Osteoblast (primary cell): ENCODE data around the gene ZNF772. TPM values are rescaled to one million over a fixed set of nuclear protein-coding genes. Genes with fewer than 3 reads are reported as not detected.

Experiments
- DNase-seq: peaks from one replicate; pipeline ENCODE4 v3.0.0; 2011; ENCODE audit warnings: low spot score, mixed read lengths; ENCODE audit not compliant: insufficient read length; ENCODE audit errors: missing footprints
- H2AFZ ChIP-seq: 2 replicates; pipeline ENCODE4 v1.6.0; 2011; ENCODE audit warnings: mild to moderate bottlenecking, low read length
- H3K27ac ChIP-seq: 2 replicates; pipeline ENCODE4 v1.5.1; 2011; ENCODE audit warnings: mild to moderate bottlenecking, low read depth, low read length, moderate library complexity
- H3K27me3 ChIP-seq: 2 replicates; pipeline ENCODE4 v1.6.0; 2012; ENCODE audit warnings: mild to moderate bottlenecking, control low read depth, inconsistent platforms, low read length, moderate library complexity; ENCODE audit not compliant: insufficient read depth
- H3K36me3 ChIP-seq: 2 replicates; pipeline ENCODE4 v1.5.1; 2011; ENCODE audit warnings: mild to moderate bottlenecking, low read length, control low read depth, moderate library complexity; ENCODE audit not compliant: insufficient read depth
- H3K4me1 ChIP-seq: 2 replicates; pipeline ENCODE4 v1.5.1; 2011; ENCODE audit warnings: mild to moderate bottlenecking, low read length, control low read depth, moderate library complexity; ENCODE audit not compliant: insufficient read depth
- H3K4me2 ChIP-seq: 2 replicates; pipeline ENCODE4 v1.6.0; 2011; ENCODE audit warnings: mild to moderate bottlenecking, low read length; ENCODE audit not compliant: insufficient read depth
- H3K4me3 ChIP-seq: fragments of 200-600 bp; sonication (generic); 3 replicates; pipeline ENCODE4 v1.5.1; 2012; ENCODE audit warnings: mild to moderate bottlenecking, low read length, inconsistent platforms; ENCODE audit not compliant: insufficient read depth
- H3K79me2 ChIP-seq: 2 replicates; pipeline ENCODE4 v1.6.0; 2012; ENCODE audit warnings: mild to moderate bottlenecking, low read length, control low read depth, inconsistent platforms; ENCODE audit not compliant: insufficient read depth
- H3K9me3 ChIP-seq: 2 replicates; pipeline ENCODE4 v1.5.1; 2011; ENCODE audit warnings: low read depth, low read length, control low read depth
- H4K20me1 ChIP-seq: 2 replicates; pipeline ENCODE4 v1.6.0; 2012; ENCODE audit warnings: mild to moderate bottlenecking, low read length, control low read depth; ENCODE audit not compliant: insufficient read depth
- small RNA-seq: library from RNA; depleted of rRNA; stranded (forward); fragments of <200 nt; gene quantifications from one replicate; pipeline ENCODE3, GENCODE V24; 2012
- total RNA-seq: library from RNA; depleted of rRNA; stranded (reverse); fragments of >200 nt; gene quantifications from 2 replicates; pipeline ENCODE4 v1.2.3, GENCODE V29; 2012
- TF ChIP-seq, protein P1 (sequence below): IDR thresholded peaks from 2 replicates; pipeline ENCODE4 v1.5.1; 2011; ENCODE audit warnings: mild to moderate bottlenecking, low read depth, low read length, moderate library complexity; ENCODE audit errors: extremely low read depth

The ZNF772 gene
- total RNA-seq, 1 donor: 19.2 TPM

DNA sequence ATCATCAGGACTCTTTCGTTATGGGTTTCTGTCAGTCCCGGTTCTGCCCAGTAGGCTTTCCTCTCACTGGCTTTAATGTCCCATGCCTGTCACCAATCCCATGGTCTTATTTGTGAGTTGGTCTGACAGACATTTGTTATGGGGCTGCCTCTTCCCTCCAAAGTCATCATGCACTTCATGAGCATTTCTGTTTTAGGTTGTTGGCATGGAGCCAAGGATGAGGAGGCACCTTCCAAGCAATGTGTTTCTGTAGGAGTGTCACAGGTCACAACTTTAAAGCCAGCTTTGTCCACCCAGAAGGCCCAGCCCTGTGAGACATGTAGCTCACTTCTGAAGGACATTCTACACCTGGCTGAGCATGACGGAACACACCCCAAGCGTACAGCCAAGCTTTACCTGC lies 57.9 kb downstream of the ZNF772 start:
- Histone ChIP-seq H4K20me1 (no peaks in the 10 kb centered on the region), H3K4me2 (no peak overlapping the region), H3K27me3 (no peaks in the 10 kb centered on the region), H3K27ac (no peak overlapping the region), H2AFZ (no peak overlapping the region), H3K36me3 (peaks cover 37% of the 10 kb centered on the region), H3K9me3 (peaks cover 26% of the 10 kb centered on the region), H3K79me2 (peaks cover 28% of the 10 kb centered on the region), H3K4me1 (no peaks in the 10 kb centered on the region), H3K4me3 (no peak overlapping the region)
- TF ChIP-seq, protein P1, sequence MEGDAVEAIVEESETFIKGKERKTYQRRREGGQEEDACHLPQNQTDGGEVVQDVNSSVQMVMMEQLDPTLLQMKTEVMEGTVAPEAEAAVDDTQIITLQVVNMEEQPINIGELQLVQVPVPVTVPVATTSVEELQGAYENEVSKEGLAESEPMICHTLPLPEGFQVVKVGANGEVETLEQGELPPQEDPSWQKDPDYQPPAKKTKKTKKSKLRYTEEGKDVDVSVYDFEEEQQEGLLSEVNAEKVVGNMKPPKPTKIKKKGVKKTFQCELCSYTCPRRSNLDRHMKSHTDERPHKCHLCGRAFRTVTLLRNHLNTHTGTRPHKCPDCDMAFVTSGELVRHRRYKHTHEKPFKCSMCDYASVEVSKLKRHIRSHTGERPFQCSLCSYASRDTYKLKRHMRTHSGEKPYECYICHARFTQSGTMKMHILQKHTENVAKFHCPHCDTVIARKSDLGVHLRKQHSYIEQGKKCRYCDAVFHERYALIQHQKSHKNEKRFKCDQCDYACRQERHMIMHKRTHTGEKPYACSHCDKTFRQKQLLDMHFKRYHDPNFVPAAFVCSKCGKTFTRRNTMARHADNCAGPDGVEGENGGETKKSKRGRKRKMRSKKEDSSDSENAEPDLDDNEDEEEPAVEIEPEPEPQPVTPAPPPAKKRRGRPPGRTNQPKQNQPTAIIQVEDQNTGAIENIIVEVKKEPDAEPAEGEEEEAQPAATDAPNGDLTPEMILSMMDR: no peak
- DNase-seq: no peak

Small RNAs within 50 kb of the gene (small RNA-seq; reads per million reads assigned to genes)
- not detected for gene VN1R107P

Other genes starting within 250 kb of the ZNF772 start
- 0.29 and 1.4 TPM in 2 replicates for gene AURKC, start 246.5 kb downstream of the ZNF772 start, total RNA-seq
- 32.1 and 34.0 TPM in 2 replicates for gene ZNF805, start 236.9 kb downstream of the ZNF772 start, total RNA-seq
- 101 and 115 TPM in 2 replicates for gene ZNF460, start 197.1 kb downstream of the ZNF772 start, total RNA-seq
- gene ZNF543, start 157.1 kb downstream of the ZNF772 start, total RNA-seq: 10.6 and 11.9 TPM in 2 replicates
- gene ZNF304, start 126.3 kb downstream of the ZNF772 start, total RNA-seq: 10.6 and 11.6 TPM in 2 replicates
- gene TRAPPC2B, start 114.0 kb downstream of the ZNF772 start, total RNA-seq: 12.3 and 13.0 TPM in 2 replicates
- 3.5 and 5.1 TPM in 2 replicates for gene ZNF547, start 114.0 kb downstream of the ZNF772 start, total RNA-seq
- gene ZNF548, start 87.7 kb downstream of the ZNF772 start, total RNA-seq: 23.6 and 27.9 TPM in 2 replicates
- 12.7 and 15.6 TPM in 2 replicates for gene ZNF17, start 66.4 kb downstream of the ZNF772 start, total RNA-seq
- gene ZNF749, start 42.2 kb downstream of the ZNF772 start, total RNA-seq: 5.6 and 8.7 TPM in 2 replicates
- 0.29 and 0.72 TPM in 2 replicates for gene VN1R1, start 20.4 kb downstream of the ZNF772 start, total RNA-seq
- 18.3 and 19.9 TPM in 2 replicates for gene ZNF419, start 10.2 kb upstream of the ZNF772 start, total RNA-seq
- gene ZNF773, start 22.4 kb upstream of the ZNF772 start, total RNA-seq: 23.6 and 30.0 TPM in 2 replicates
- 5.8 and 6.5 TPM in 2 replicates for gene ZNF549, start 49.8 kb upstream of the ZNF772 start, total RNA-seq
- 6.5 and 7.2 TPM in 2 replicates for gene ZNF550, start 82.3 kb upstream of the ZNF772 start, total RNA-seq
- 4.3 and 6.2 TPM in 2 replicates for gene ZNF416, start 101.3 kb upstream of the ZNF772 start, total RNA-seq
- 11.2 and 11.6 TPM in 2 replicates for gene ZIK1, start 106.6 kb upstream of the ZNF772 start, total RNA-seq
- gene ZNF530, start 122.3 kb upstream of the ZNF772 start, total RNA-seq: 4.1 and 4.7 TPM in 2 replicates
- gene ZNF134, start 136.7 kb upstream of the ZNF772 start, total RNA-seq: 18.5 and 22.1 TPM in 2 replicates
- 9.4 and 10.9 TPM in 2 replicates for gene ZNF211, start 155.6 kb upstream of the ZNF772 start, total RNA-seq
- gene ZSCAN4, start 191.4 kb upstream of the ZNF772 start, total RNA-seq: under 0.01 and 0.36 TPM in 2 replicates
- 8.3 and 9.8 TPM in 2 replicates for gene ZNF551, start 204.4 kb upstream of the ZNF772 start, total RNA-seq
- 6.8 and 7.6 TPM in 2 replicates for gene ZNF154, start 231.6 kb upstream of the ZNF772 start, total RNA-seq